CD4-positive, alpha-beta T cell treated with Interferon gamma for 1 hour (primary cell): ENCODE data around the gene AUTS2.

ENCODE experiments used
- DNase-seq: peaks from one replicate; pipeline ENCODE4 v3.0.0-alpha.2; 2020

The AUTS2 gene

GRCh38 chr7:70632400-70632799 lies 1034.1 kb downstream of the AUTS2 start:
- DNase-seq, result no peak

- no peak for DNase-seq
These were observed 1035.8 kb downstream of the AUTS2 start for GRCh38 chr7:70634071-70634470.

- DNase-seq, result no peak
These were observed 1036.4 kb downstream of the AUTS2 start for GRCh38 chr7:70634610-70635068.

GRCh38 chr7:70635633-70636032 lies 1037.4 kb downstream of the AUTS2 start:
- DNase-seq, result no peak

- DNase-seq, result no peak
These were observed 1037.9 kb downstream of the AUTS2 start for GRCh38 chr7:70636169-70636568.

GRCh38 chr7:70637726-70638125 lies 1039.5 kb downstream of the AUTS2 start:
- no peak for DNase-seq

GRCh38 chr7:70638158-70639107 lies 1040.2 kb downstream of the AUTS2 start:
- no peak for DNase-seq

- DNase-seq, result no peak
These were observed 1042.1 kb downstream of the AUTS2 start for GRCh38 chr7:70640266-70640833.

GRCh38 chr7:70641882-70642281 lies 1043.6 kb downstream of the AUTS2 start:
- DNase-seq, result no peak

- DNase-seq, result no peak
These were observed 1047.0 kb downstream of the AUTS2 start for GRCh38 chr7:70645279-70645678.

- DNase-seq, result no peak
These were observed 1047.6 kb downstream of the AUTS2 start for GRCh38 chr7:70645876-70646351.

- no peak for DNase-seq
These were observed 1048.4 kb downstream of the AUTS2 start for GRCh38 chr7:70646536-70647248.

- peak; percentile 77 for DNase-seq
These were observed 1049.7 kb downstream of the AUTS2 start for GRCh38 chr7:70647801-70648498.

GRCh38 chr7:70648499-70648861 lies 1050.2 kb downstream of the AUTS2 start:
- DNase-seq, result peak; percentile 7

GRCh38 chr7:70649323-70649722 lies 1051.0 kb downstream of the AUTS2 start:
- DNase-seq, result no peak

GRCh38 chr7:70654146-70654545 lies 1055.9 kb downstream of the AUTS2 start:
- no peak for DNase-seq

- DNase-seq, result no peak
These were observed 1056.7 kb downstream of the AUTS2 start for GRCh38 chr7:70654979-70655378.

GRCh38 chr7:70655694-70656093 lies 1057.4 kb downstream of the AUTS2 start:
- DNase-seq, result no peak

- DNase-seq, result no peak
These were observed 1059.3 kb downstream of the AUTS2 start for GRCh38 chr7:70657571-70657970.

GRCh38 chr7:70657989-70658632 lies 1059.8 kb downstream of the AUTS2 start:
- no peak for DNase-seq

GRCh38 chr7:70659263-70659662 lies 1061.0 kb downstream of the AUTS2 start:
- DNase-seq, result no peak

GRCh38 chr7:70660154-70660818 lies 1062.0 kb downstream of the AUTS2 start:
- peak; percentile 66 for DNase-seq
